GM23338 (cell line): ENCODE data around the gene MLLT1. TPM values are rescaled to one million over a fixed set of nuclear protein-coding genes. Genes with fewer than 3 reads are reported as not detected.

ENCODE experiments used
- ATAC-seq: fragments of 200-7000 bp; cut with Tn5 transposase; 3 replicates; pipeline ENCODE4 v1.9.1; 2020
- DNase-seq: peaks from one replicate; pipeline ENCODE4 v3.0.0-alpha.2; 2015; ENCODE audit warnings: low spot score
- H2AFZ ChIP-seq: fragments of 200-600 bp; sonication (generic); 2 replicates; pipeline ENCODE4 v1.8.0; 2016; ENCODE audit warnings: antibody characterized with exemption, mild to moderate bottlenecking, moderate library complexity
- H3F3A ChIP-seq: fragments of 200-600 bp; sonication (generic); replicated peaks from 2 replicates; pipeline ENCODE4 v1.8.0; 2017; ENCODE audit warnings: antibody characterized with exemption, mixed run types, low read depth
- H3K27ac ChIP-seq: fragments of 200-600 bp; sonication (generic); 2 replicates; pipeline ENCODE4 v1.6.1; 2016; ENCODE audit warnings: low read depth
- H3K27me3 ChIP-seq: fragments of 200-600 bp; sonication (generic); 2 replicates; pipeline ENCODE4 v1.8.0; 2016; ENCODE audit warnings: mild to moderate bottlenecking, mixed run types, moderate library complexity; ENCODE audit not compliant: insufficient read depth
- H3K36me3 ChIP-seq: fragments of 200-600 bp; sonication (generic); 2 replicates; pipeline ENCODE4 v1.8.0; 2016; ENCODE audit warnings: mild to moderate bottlenecking; ENCODE audit not compliant: insufficient read depth
- H3K4me1 ChIP-seq: fragments of 200-600 bp; sonication (generic); 2 replicates; pipeline ENCODE4 v1.8.0; 2016; ENCODE audit warnings: mild to moderate bottlenecking, moderate library complexity; ENCODE audit not compliant: insufficient read depth
- H3K4me2 ChIP-seq: fragments of 200-600 bp; sonication (generic); 2 replicates; pipeline ENCODE4 v1.7.1; 2017; ENCODE audit warnings: mixed run types
- H3K4me3 ChIP-seq: fragments of 200-600 bp; sonication (generic); 2 replicates; pipeline ENCODE4 v1.6.1; 2016; ENCODE audit warnings: mixed run types
- H3K79me2 ChIP-seq: fragments of 200-600 bp; sonication (generic); replicated peaks from 2 replicates; pipeline ENCODE4 v1.8.0; 2017; ENCODE audit warnings: mild to moderate bottlenecking; ENCODE audit not compliant: insufficient read depth
- H3K9me2 ChIP-seq: fragments of 200-600 bp; sonication (generic); 2 replicates; pipeline ENCODE4 v1.8.0; 2017; ENCODE audit not compliant: insufficient read depth
- H4K20me1 ChIP-seq: fragments of 200-600 bp; sonication (generic); replicated peaks from 2 replicates; pipeline ENCODE4 v1.8.0; 2017; ENCODE audit warnings: mild to moderate bottlenecking; ENCODE audit not compliant: insufficient read depth
- H3K27ac Mint-ChIP-seq: 2 replicates; pipeline ENCODE4 v1.8.0; 2020; ENCODE audit warnings: inconsistent platforms, mild to moderate bottlenecking, moderate library complexity, mixed read lengths
- H3K27me3 Mint-ChIP-seq: 3 replicates; pipeline ENCODE4 v1.8.0; 2022; ENCODE audit warnings: low read depth, mild to moderate bottlenecking, moderate library complexity, mixed read lengths, inconsistent platforms; ENCODE audit not compliant: insufficient read depth, poor library complexity
- H3K36me3 Mint-ChIP-seq: 3 replicates; pipeline ENCODE4 v1.8.0; 2021; ENCODE audit warnings: low read depth, mild to moderate bottlenecking, inconsistent platforms, moderate library complexity, mixed read lengths
- H3K4me1 Mint-ChIP-seq: 3 replicates; pipeline ENCODE4 v1.8.0; 2020; ENCODE audit warnings: mild to moderate bottlenecking, inconsistent platforms, mixed read lengths
- H3K4me3 Mint-ChIP-seq: 3 replicates; pipeline ENCODE4 v1.8.0; 2021; ENCODE audit warnings: moderate library complexity, mild to moderate bottlenecking, inconsistent platforms, mixed read lengths
- H3K9me3 Mint-ChIP-seq: 3 replicates; pipeline ENCODE4 v1.8.0; 2020; ENCODE audit warnings: moderate library complexity, mild to moderate bottlenecking, inconsistent platforms, mixed read lengths
- CREB1 ChIP-seq: fragments of 250-450 bp; sonication (Bioruptor Pico); IDR thresholded peaks from 2 replicates; pipeline ENCODE4 v1.5.0; 2020; ENCODE audit warnings: low read depth, mild to moderate bottlenecking, moderate library complexity
- EZH2 ChIP-seq: fragments of 200-600 bp; sonication (generic); IDR thresholded peaks from one replicate; pipeline ENCODE4 v1.8.0; 2017; ENCODE audit warnings: antibody characterized with exemption, mild to moderate bottlenecking, low read depth; ENCODE audit not compliant: unreplicated experiment
- EZH2phosphoT487 ChIP-seq: fragments of 200-600 bp; sonication (generic); IDR thresholded peaks from one replicate; pipeline ENCODE4 v1.8.1; 2018; ENCODE audit warnings: antibody characterized with exemption; ENCODE audit not compliant: unreplicated experiment
- POLR2AphosphoS5 ChIP-seq: IDR thresholded peaks from 2 replicates; pipeline ENCODE4 v1.6.1; 2016; ENCODE audit warnings: antibody characterized with exemption, low read depth
- ZNF114 ChIP-seq: fragments of 250-450 bp; sonication (Bioruptor Pico); IDR thresholded peaks from 2 replicates; pipeline ENCODE4 v1.5.0; 2020; ENCODE audit warnings: mild to moderate bottlenecking, moderate library complexity
- ZNF331 ChIP-seq: fragments of 250-450 bp; sonication (Bioruptor Pico); IDR thresholded peaks from 2 replicates; pipeline ENCODE4 v1.5.0; 2020; ENCODE audit warnings: low read depth, mild to moderate bottlenecking, moderate library complexity
- polyA plus RNA-seq: library from polyadenylated mRNA; unstranded; fragments of >200 nt; fragmentation: Nextera tagmentation; extraction: Ambion mirVana; gene quantifications from 2 replicates; pipeline ENCODE4 v1.2.1, GENCODE V29; 2016
- total RNA-seq: library from RNA; depleted of rRNA; stranded (reverse); fragments of >200 nt; shearing (Covaris generic); gene quantifications from 2 replicates; pipeline ENCODE4 v1.2.3, GENCODE V29; 2014
- TF ChIP-seq, protein P1 (sequence below): IDR thresholded peaks from one replicate; pipeline ENCODE4 v1.6.1; 2018; ENCODE audit warnings: antibody characterized with exemption; ENCODE audit not compliant: unreplicated experiment
- TF ChIP-seq, protein P2 (sequence below): IDR thresholded peaks from 2 replicates; pipeline ENCODE4 v1.6.1; 2016; ENCODE audit warnings: antibody characterized with exemption
- TF ChIP-seq, protein P3 (sequence below): fragments of 250-450 bp; sonication (Bioruptor Pico); IDR thresholded peaks from 2 replicates; pipeline ENCODE4 v1.5.0; 2020; ENCODE audit warnings: mild to moderate bottlenecking, moderate library complexity

The MLLT1 gene
- total and polyA plus RNA-seq, 2 experiments from 2014 or later, result 17.8 to 23.4 TPM

DNA sequence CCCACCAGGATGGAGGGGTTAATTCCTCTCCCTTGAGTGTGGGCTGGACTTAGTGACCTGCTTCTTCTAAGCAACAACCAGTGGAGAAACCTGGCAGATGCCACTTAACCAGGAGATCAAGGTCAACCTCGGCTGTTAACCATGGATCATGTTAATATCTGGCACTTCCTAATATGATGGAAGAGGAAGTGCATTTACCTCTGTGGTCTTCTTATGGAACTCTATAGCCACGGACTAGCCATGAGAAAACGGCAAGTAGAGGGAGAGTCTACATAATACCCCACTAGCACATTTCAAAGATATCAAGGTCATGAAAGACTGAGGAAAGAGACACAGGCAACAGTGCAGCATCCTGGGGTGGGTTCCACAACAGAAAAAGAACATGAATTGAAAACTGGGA, 31.4 kb downstream of the MLLT1 start:
- peaks cover 37% of the 10 kb centered on the region for H3K36me3 Mint-ChIP-seq
- peaks cover 1% of the 10 kb centered on the region for H3K27me3 Mint-ChIP-seq
- Histone ChIP-seq H3K4me2 (no peak overlapping the region), H3K79me2 (peaks cover 100% of the 10 kb centered on the region), H3K36me3 (peaks cover 3% of the 10 kb centered on the region; the same call in 1 of the 2 replicates), H3K9me2 (no peaks in the 10 kb centered on the region), H3K4me3 (no peak overlapping the region), H3K4me1 (peaks cover 4% of the 10 kb centered on the region; the same call in 1 of the 2 replicates), H4K20me1 (peaks cover 43% of the 10 kb centered on the region), H3K27ac (no peak overlapping the region), H3K27me3 (no peaks in the 10 kb centered on the region), H3F3A (no peaks in the 10 kb centered on the region), H2AFZ (no peak overlapping the region)
- no peak overlapping the region for H3K4me3 Mint-ChIP-seq
- ATAC-seq, result no peak
- H3K9me3 Mint-ChIP-seq, result peaks cover 18% of the 10 kb centered on the region
- DNase-seq, result no peak
- peaks cover 8% of the 10 kb centered on the region for H3K4me1 Mint-ChIP-seq
- H3K27ac Mint-ChIP-seq, result no peak overlapping the region
- TF ChIP-seq POLR2AphosphoS5 (no peak), CREB1 (no peak), EZH2phosphoT487 (no peak)
- TF ChIP-seq, protein P1, sequence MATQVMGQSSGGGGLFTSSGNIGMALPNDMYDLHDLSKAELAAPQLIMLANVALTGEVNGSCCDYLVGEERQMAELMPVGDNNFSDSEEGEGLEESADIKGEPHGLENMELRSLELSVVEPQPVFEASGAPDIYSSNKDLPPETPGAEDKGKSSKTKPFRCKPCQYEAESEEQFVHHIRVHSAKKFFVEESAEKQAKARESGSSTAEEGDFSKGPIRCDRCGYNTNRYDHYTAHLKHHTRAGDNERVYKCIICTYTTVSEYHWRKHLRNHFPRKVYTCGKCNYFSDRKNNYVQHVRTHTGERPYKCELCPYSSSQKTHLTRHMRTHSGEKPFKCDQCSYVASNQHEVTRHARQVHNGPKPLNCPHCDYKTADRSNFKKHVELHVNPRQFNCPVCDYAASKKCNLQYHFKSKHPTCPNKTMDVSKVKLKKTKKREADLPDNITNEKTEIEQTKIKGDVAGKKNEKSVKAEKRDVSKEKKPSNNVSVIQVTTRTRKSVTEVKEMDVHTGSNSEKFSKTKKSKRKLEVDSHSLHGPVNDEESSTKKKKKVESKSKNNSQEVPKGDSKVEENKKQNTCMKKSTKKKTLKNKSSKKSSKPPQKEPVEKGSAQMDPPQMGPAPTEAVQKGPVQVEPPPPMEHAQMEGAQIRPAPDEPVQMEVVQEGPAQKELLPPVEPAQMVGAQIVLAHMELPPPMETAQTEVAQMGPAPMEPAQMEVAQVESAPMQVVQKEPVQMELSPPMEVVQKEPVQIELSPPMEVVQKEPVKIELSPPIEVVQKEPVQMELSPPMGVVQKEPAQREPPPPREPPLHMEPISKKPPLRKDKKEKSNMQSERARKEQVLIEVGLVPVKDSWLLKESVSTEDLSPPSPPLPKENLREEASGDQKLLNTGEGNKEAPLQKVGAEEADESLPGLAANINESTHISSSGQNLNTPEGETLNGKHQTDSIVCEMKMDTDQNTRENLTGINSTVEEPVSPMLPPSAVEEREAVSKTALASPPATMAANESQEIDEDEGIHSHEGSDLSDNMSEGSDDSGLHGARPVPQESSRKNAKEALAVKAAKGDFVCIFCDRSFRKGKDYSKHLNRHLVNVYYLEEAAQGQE, result no peak
- TF ChIP-seq, protein P2, sequence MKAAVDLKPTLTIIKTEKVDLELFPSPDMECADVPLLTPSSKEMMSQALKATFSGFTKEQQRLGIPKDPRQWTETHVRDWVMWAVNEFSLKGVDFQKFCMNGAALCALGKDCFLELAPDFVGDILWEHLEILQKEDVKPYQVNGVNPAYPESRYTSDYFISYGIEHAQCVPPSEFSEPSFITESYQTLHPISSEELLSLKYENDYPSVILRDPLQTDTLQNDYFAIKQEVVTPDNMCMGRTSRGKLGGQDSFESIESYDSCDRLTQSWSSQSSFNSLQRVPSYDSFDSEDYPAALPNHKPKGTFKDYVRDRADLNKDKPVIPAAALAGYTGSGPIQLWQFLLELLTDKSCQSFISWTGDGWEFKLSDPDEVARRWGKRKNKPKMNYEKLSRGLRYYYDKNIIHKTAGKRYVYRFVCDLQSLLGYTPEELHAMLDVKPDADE, result no peak

DNA sequence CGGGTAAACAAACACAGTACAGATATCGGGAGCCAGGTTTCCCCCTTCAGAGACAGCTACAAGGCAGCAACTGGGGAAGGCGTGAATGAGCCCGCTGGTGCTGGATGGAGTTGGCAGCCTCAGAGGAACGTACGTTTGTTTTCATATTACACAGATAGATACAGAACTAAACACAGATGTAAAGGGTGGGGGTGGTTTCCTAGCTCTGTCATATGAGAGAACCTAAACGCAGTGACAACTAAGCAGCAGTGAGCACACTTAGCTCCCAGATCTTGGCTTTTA, 32.8 kb downstream of the MLLT1 start:
- no peak for DNase-seq
- no peaks in the 10 kb centered on the region for H3K27me3 ChIP-seq
- Mint-ChIP-seq H3K27ac (peak overlapping the region; percentile 46; the same call in 1 of the 2 replicates), H3K4me1 (peaks cover 13% of the 10 kb centered on the region), H3K27me3 (no peaks in the 10 kb centered on the region), H3K9me3 (peaks cover 18% of the 10 kb centered on the region), H3K4me3 (no peak overlapping the region), H3K36me3 (peaks cover 37% of the 10 kb centered on the region)
- H3K4me1 ChIP-seq, result peaks cover 4% of the 10 kb centered on the region; the same call in 1 of the 2 replicates
- H3K4me2 ChIP-seq, result no peak overlapping the region
- no peak overlapping the region for H3K4me3 ChIP-seq
- ATAC-seq, result no peak
- H3K36me3 ChIP-seq, result peaks cover 3% of the 10 kb centered on the region; the same call in 1 of the 2 replicates
- H3K27ac ChIP-seq, result no peak overlapping the region
- no peaks in the 10 kb centered on the region for H3F3A ChIP-seq
- peaks cover 39% of the 10 kb centered on the region for H4K20me1 ChIP-seq
- peaks cover 99% of the 10 kb centered on the region for H3K79me2 ChIP-seq
- H2AFZ ChIP-seq, result no peak overlapping the region
- H3K9me2 ChIP-seq, result no peaks in the 10 kb centered on the region
- TF ChIP-seq ZNF331 (CRISPR knock-in tag), result no peak
- TF ChIP-seq, protein P2, result no peak
- TF ChIP-seq ZNF114, result no peak
- TF ChIP-seq, protein P3, sequence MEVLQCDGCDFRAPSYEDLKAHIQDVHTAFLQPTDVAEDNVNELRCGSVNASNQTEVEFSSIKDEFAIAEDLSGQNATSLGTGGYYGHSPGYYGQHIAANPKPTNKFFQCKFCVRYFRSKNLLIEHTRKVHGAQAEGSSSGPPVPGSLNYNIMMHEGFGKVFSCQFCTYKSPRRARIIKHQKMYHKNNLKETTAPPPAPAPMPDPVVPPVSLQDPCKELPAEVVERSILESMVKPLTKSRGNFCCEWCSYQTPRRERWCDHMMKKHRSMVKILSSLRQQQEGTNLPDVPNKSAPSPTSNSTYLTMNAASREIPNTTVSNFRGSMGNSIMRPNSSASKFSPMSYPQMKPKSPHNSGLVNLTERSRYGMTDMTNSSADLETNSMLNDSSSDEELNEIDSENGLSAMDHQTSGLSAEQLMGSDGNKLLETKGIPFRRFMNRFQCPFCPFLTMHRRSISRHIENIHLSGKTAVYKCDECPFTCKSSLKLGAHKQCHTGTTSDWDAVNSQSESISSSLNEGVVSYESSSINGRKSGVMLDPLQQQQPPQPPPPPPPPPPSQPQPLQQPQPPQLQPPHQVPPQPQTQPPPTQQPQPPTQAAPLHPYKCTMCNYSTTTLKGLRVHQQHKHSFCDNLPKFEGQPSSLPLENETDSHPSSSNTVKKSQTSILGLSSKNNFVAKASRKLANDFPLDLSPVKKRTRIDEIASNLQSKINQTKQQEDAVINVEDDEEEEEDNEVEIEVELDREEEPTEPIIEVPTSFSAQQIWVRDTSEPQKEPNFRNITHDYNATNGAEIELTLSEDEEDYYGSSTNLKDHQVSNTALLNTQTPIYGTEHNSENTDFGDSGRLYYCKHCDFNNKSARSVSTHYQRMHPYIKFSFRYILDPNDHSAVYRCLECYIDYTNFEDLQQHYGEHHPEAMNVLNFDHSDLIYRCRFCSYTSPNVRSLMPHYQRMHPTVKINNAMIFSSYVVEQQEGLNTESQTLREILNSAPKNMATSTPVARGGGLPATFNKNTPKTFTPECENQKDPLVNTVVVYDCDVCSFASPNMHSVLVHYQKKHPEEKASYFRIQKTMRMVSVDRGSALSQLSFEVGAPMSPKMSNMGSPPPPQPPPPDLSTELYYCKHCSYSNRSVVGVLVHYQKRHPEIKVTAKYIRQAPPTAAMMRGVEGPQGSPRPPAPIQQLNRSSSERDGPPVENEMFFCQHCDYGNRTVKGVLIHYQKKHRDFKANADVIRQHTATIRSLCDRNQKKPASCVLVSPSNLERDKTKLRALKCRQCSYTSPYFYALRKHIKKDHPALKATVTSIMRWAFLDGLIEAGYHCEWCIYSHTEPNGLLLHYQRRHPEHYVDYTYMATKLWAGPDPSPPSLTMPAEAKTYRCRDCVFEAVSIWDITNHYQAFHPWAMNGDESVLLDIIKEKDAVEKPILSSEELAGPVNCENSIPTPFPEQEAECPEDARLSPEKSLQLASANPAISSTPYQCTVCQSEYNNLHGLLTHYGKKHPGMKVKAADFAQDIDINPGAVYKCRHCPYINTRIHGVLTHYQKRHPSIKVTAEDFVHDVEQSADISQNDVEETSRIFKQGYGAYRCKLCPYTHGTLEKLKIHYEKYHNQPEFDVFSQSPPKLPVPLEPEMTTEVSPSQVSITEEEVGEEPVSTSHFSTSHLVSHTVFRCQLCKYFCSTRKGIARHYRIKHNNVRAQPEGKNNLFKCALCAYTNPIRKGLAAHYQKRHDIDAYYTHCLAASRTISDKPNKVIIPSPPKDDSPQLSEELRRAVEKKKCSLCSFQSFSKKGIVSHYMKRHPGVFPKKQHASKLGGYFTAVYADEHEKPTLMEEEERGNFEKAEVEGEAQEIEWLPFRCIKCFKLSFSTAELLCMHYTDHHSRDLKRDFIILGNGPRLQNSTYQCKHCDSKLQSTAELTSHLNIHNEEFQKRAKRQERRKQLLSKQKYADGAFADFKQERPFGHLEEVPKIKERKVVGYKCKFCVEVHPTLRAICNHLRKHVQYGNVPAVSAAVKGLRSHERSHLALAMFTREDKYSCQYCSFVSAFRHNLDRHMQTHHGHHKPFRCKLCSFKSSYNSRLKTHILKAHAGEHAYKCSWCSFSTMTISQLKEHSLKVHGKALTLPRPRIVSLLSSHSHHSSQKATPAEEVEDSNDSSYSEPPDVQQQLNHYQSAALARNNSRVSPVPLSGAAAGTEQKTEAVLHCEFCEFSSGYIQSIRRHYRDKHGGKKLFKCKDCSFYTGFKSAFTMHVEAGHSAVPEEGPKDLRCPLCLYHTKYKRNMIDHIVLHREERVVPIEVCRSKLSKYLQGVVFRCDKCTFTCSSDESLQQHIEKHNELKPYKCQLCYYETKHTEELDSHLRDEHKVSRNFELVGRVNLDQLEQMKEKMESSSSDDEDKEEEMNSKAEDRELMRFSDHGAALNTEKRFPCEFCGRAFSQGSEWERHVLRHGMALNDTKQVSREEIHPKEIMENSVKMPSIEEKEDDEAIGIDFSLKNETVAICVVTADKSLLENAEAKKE (CRISPR knock-in tag), result no peak
- TF ChIP-seq EZH2, result no peak
- TF ChIP-seq POLR2AphosphoS5, result no peak
